GM12878 (cell line): Measurements from ENCODE around the gene INPP4B. TPM values are rescaled to one million over a fixed set of nuclear protein-coding genes. Genes with fewer than 3 reads are reported as not detected.

Source experiments
- ATAC-seq: fragments of 200-7000 bp; cut with Tn5 transposase; 3 replicates; pipeline ENCODE4 v1.9.1; 2020; ENCODE audit warnings: mild to moderate bottlenecking, moderate library complexity
- BruUV-seq: library from RNA; stranded (reverse); fragments of 400-500 nt; replicated peaks from 2 replicates; lab custom pipeline; 2021; lab: Mats Ljungman, UMichigan
- CTCF ChIA-PET: fragments of 300-600 bp; sonication (Branson Sonifier 250); formaldehyde crosslinking; extraction: SDS; loops from one replicate; lab custom pipeline; 2021; ENCODE audit warnings: inconsistent platforms; lab: Yijun Ruan, JAX
- POLR2A ChIA-PET: fragments of 350-600 bp; formaldehyde crosslinking; extraction: SDS; loops from one replicate; lab custom pipeline; 2021; ENCODE audit warnings: inconsistent platforms; lab: Charles Lee
- RAD21 ChIA-PET: fragments of 300-600 bp; sonication (Branson Sonifier 250); formaldehyde crosslinking; loops from one replicate; lab custom pipeline; 2023; ENCODE audit warnings: antibody characterized with exemption; ENCODE audit not compliant: unreplicated experiment; lab: Charles Lee
- SMC1A ChIA-PET: fragments of 300-600 bp; sonication (Branson Sonifier 250); formaldehyde crosslinking; loops from one replicate; lab custom pipeline; 2023; ENCODE audit not compliant: unreplicated experiment, uncharacterized antibody; lab: Charles Lee
- DNase-seq: peaks from one replicate; pipeline ENCODE4 v3.0.0-alpha.2; 2011; ENCODE audit warnings: low read depth, low spot score
- FAIRE-seq: peaks from 3 replicates; lab custom pipeline; 2011; peaks lifted over from hg19 to GRCh38; lab: Jason Lieb, UNC
- H2AFZ ChIP-seq: 2 replicates; pipeline ENCODE4 v1.6.0; 2011; ENCODE audit warnings: low read depth, low read length, control low read depth; ENCODE audit not compliant: control insufficient read depth
- H3K27ac ChIP-seq: 2 replicates; pipeline ENCODE4 v1.5.1; 2011; ENCODE audit warnings: control low read depth; ENCODE audit not compliant: control insufficient read depth, insufficient read depth
- H3K27me3 ChIP-seq, 2 experiments: replicated peaks in 1 of 2; 2 replicates each; pipeline versions ENCODE4 v1.6.0 to v1.6.1; 2011; ENCODE audit warnings: low read length in 1 of 2; ENCODE audit not compliant: control insufficient read depth in 2 of 2, insufficient read depth in 2 of 2
- H3K36me3 ChIP-seq, 2 experiments: 2 replicates each; pipeline ENCODE4 v1.5.1; 2011; ENCODE audit warnings: low read length in 1 of 2; ENCODE audit not compliant: control insufficient read depth in 2 of 2, insufficient read depth in 2 of 2
- H3K4me1 ChIP-seq: 2 replicates; pipeline ENCODE4 v1.6.1; 2011; ENCODE audit warnings: mild to moderate bottlenecking, low read length, moderate library complexity, mixed read lengths; ENCODE audit not compliant: control insufficient read depth, insufficient read depth
- H3K4me2 ChIP-seq: 2 replicates; pipeline ENCODE4 v1.6.0; 2011; ENCODE audit warnings: control low read depth; ENCODE audit not compliant: control insufficient read depth, insufficient read depth
- H3K4me3 ChIP-seq: fragments of 200-600 bp; sonication (generic); 2 replicates; pipeline ENCODE4 v1.5.1; 2016
- H3K79me2 ChIP-seq: 2 replicates; pipeline ENCODE4 v1.6.0; 2011; ENCODE audit warnings: low read length; ENCODE audit not compliant: control insufficient read depth, insufficient read depth
- H3K9ac ChIP-seq: 2 replicates; pipeline ENCODE4 v1.8.0; 2011; ENCODE audit warnings: low read length, control low read depth, mixed read lengths; ENCODE audit not compliant: control insufficient read depth, insufficient read depth
- H3K9me3 ChIP-seq: replicated peaks from 3 replicates; pipeline ENCODE4 v1.5.1; 2011; ENCODE audit warnings: mild to moderate bottlenecking, low read length; ENCODE audit not compliant: control insufficient read depth, insufficient read depth
- H4K20me1 ChIP-seq: 2 replicates; pipeline ENCODE4 v1.6.0; 2011; ENCODE audit not compliant: control insufficient read depth, insufficient read depth
- EGR1 ChIP-seq, 2 experiments: IDR thresholded peaks; 1 replicate in 1 of 2; 2 replicates in 1 of 2; pipeline ENCODE4 v1.6.1; 2011 to 2012; ENCODE audit warnings: low read depth in 2 of 2, low read length in 2 of 2, borderline replicate concordance in 1 of 2, mild to moderate bottlenecking in 1 of 2, moderate library complexity in 1 of 2
- FOS ChIP-seq: IDR thresholded peaks from 3 replicates; pipeline ENCODE4 v1.6.1; 2011; ENCODE audit warnings: borderline replicate concordance; ENCODE audit not compliant: insufficient read length; ENCODE audit errors: extremely low read depth
- LARP7 ChIP-seq: fragments of 450-650 bp; IDR thresholded peaks from 2 replicates; pipeline ENCODE4 v1.6.1; 2017; ENCODE audit warnings: mild to moderate bottlenecking
- MYB ChIP-seq: fragments of 150-350 bp; IDR thresholded peaks from 2 replicates; pipeline ENCODE4 v1.6.1; 2014; ENCODE audit warnings: mild to moderate bottlenecking, low read depth, low read length, borderline replicate concordance
- NBN ChIP-seq: fragments of 450-650 bp; IDR thresholded peaks from 2 replicates; pipeline ENCODE4 v1.6.1; 2016
- RB1 ChIP-seq: fragments of 450-650 bp; formaldehyde crosslinking; IDR thresholded peaks from 2 replicates; pipeline ENCODE4 v1.6.1; 2017; ENCODE audit warnings: mild to moderate bottlenecking, borderline replicate concordance
- RUNX3 ChIP-seq: IDR thresholded peaks from 2 replicates; pipeline ENCODE4 v1.6.1; 2012; ENCODE audit warnings: low read length, inconsistent platforms
- ZNF207 ChIP-seq: fragments of 450-650 bp; IDR thresholded peaks from 2 replicates; pipeline ENCODE4 v1.6.1; 2014; ENCODE audit warnings: antibody characterized with exemption, mild to moderate bottlenecking, borderline replicate concordance
- ZNF24 ChIP-seq: fragments of 450-650 bp; IDR thresholded peaks from 2 replicates; pipeline ENCODE4 v1.6.1; 2017; ENCODE audit warnings: antibody characterized with exemption, mild to moderate bottlenecking
- WGBS: methylation state at CpG from one replicate; pipeline ENCODE4 v1.1.6; 2016; ENCODE audit warnings: low lambda C conversion rate; ENCODE audit not compliant: insufficient replicate concordance, insufficient coverage; ENCODE audit errors: missing lambda C conversion rate; 5-methylcytosine and 5-hydroxymethylcytosine counted together
- in situ Hi-C: fragments of 300-500 bp; cut with MboI; formaldehyde crosslinking; loops from 9 replicates; pipeline ENCODE4 v1.14.3; 2018; ENCODE audit warnings: mixed read lengths
- intact Hi-C: fragments of 100-400 bp; cut with micrococcal nuclease; formaldehyde crosslinking; loops from one replicate; pipeline ENCODE4 v1.14.2; 2022; ENCODE audit not compliant: unreplicated experiment
- polyA plus RNA-seq, 11 experiments: library from polyadenylated mRNA; depleted of rRNA in 4 of 11; unstranded in 6 of 11; stranded (reverse) in 5 of 11; fragments of >200 nt; fragmentation: Nextera tagmentation in 4 of 11; fragmentation: Illumina TruSeq in 1 of 11; extraction: Ambion mirVana in 4 of 11; extraction: Trizol in 1 of 11; gene quantifications; 1 replicate in 1 of 11; 2 replicates in 10 of 11; pipeline versions ENCODE4 v1.2.1 to v1.2.3, GENCODE V29; 2011 to 2016; ENCODE audit warnings: inconsistent platforms in 2 of 11, missing spikeins in 2 of 11, low read depth in 1 of 11
- total RNA-seq, 4 experiments: library from RNA; depleted of rRNA in 3 of 4; stranded (reverse); fragments of >200 nt in 3 of 4; fragmentation: Illumina TruSeq in 1 of 4; extraction: Trizol in 1 of 4; gene quantifications; 2 replicates each; pipeline versions ENCODE4 v1.2.1 to v1.2.3, GENCODE V29; 2013 to 2021
- TF ChIP-seq, protein P1 (sequence below): fragments of 450-650 bp; IDR thresholded peaks from 2 replicates; pipeline ENCODE4 v1.6.1; 2017; ENCODE audit warnings: mild to moderate bottlenecking, low read depth, inconsistent platforms; ENCODE audit not compliant: poor library complexity, severe bottlenecking
- TF ChIP-seq, protein P2 (sequence below): IDR thresholded peaks from 2 replicates; pipeline ENCODE4 v1.6.1; 2012; ENCODE audit warnings: mild to moderate bottlenecking, low read depth, low read length

INPP4B gene
- total and polyA plus RNA-seq, 10 of the 15 experiments (the other 5 are each of a cell fraction or from before 2014, with no cell fraction given) = 0.53 to 11.2 (median 0.95) TPM

- TF ChIP-seq, protein P1, sequence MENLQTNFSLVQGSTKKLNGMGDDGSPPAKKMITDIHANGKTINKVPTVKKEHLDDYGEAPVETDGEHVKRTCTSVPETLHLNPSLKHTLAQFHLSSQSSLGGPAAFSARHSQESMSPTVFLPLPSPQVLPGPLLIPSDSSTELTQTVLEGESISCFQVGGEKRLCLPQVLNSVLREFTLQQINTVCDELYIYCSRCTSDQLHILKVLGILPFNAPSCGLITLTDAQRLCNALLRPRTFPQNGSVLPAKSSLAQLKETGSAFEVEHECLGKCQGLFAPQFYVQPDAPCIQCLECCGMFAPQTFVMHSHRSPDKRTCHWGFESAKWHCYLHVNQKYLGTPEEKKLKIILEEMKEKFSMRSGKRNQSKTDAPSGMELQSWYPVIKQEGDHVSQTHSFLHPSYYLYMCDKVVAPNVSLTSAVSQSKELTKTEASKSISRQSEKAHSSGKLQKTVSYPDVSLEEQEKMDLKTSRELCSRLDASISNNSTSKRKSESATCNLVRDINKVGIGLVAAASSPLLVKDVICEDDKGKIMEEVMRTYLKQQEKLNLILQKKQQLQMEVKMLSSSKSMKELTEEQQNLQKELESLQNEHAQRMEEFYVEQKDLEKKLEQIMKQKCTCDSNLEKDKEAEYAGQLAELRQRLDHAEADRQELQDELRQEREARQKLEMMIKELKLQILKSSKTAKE = no peak
- no peak for TF ChIP-seq LARP7
- TF ChIP-seq, all 136 proteins: peak for 0
These were observed 459.2 kb downstream of the INPP4B start (continued) for GRCh38 chr4:142386856-142387255.

DNA sequence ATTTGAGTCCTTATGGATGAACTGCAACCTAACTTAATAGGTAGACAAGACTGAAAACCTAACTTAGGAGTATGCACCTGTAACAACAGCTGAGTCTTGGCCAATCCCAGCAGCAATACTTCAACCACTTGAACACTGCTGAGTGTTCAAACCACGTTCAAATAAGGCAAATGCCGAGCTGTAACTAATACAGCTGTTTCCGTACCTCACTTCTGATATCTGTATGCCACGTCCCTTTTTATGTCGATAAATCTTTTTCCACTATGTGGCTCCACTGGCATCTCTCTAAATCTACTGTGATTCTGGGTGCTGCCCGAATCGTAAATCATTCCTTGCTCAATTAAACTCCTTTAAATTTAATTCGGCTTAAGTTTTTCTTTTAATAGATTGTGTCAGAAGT, 459.7 kb downstream of the INPP4B start:
- no peak for FAIRE-seq
- H2AFZ ChIP-seq = no peak overlapping the region
- ChIA-PET SMC1A (interaction anchor here (0.5 to 5.0 kb wide), 12 partner anchors 8 to 181 kb away, joined by 3 to 41 read pairs (median 4); no protein-coding TSS in a partner anchor), RAD21 (interaction anchor here (0.7 to 1.6 kb wide), 4 partner anchors 10 to 183 kb away, joined by 3 to 7 read pairs (median 3); no protein-coding TSS in a partner anchor), CTCF (interaction anchor here (1.1 to 3.1 kb wide), 3 partner anchors 8 to 17 kb away, joined by 3 to 16 read pairs (median 7); no protein-coding TSS in a partner anchor), POLR2A (no interaction called here)
- H3K27me3 ChIP-seq = no peaks in the 10 kb centered on the region
- no peak for ATAC-seq
- 35% methylated on average over 8 of the region's 8 CpGs for WGBS
- H3K9ac ChIP-seq = no peak overlapping the region
- in situ Hi-C loops (no loop called here), intact Hi-C loops (no loop called here)
- TF ChIP-seq, protein P2, sequence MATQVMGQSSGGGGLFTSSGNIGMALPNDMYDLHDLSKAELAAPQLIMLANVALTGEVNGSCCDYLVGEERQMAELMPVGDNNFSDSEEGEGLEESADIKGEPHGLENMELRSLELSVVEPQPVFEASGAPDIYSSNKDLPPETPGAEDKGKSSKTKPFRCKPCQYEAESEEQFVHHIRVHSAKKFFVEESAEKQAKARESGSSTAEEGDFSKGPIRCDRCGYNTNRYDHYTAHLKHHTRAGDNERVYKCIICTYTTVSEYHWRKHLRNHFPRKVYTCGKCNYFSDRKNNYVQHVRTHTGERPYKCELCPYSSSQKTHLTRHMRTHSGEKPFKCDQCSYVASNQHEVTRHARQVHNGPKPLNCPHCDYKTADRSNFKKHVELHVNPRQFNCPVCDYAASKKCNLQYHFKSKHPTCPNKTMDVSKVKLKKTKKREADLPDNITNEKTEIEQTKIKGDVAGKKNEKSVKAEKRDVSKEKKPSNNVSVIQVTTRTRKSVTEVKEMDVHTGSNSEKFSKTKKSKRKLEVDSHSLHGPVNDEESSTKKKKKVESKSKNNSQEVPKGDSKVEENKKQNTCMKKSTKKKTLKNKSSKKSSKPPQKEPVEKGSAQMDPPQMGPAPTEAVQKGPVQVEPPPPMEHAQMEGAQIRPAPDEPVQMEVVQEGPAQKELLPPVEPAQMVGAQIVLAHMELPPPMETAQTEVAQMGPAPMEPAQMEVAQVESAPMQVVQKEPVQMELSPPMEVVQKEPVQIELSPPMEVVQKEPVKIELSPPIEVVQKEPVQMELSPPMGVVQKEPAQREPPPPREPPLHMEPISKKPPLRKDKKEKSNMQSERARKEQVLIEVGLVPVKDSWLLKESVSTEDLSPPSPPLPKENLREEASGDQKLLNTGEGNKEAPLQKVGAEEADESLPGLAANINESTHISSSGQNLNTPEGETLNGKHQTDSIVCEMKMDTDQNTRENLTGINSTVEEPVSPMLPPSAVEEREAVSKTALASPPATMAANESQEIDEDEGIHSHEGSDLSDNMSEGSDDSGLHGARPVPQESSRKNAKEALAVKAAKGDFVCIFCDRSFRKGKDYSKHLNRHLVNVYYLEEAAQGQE = no peak
- TF ChIP-seq RB1 (no peak), RUNX3 (no peak), ZNF24 (no peak), EGR1 (IDR thresholded peaks at IDR 0.05; ENCODE audit: borderline replicate concordance in 1 of 2, low read depth in 2 of 2, low read length in 2 of 2) (no peak), MYB (no peak), ZNF207 (no peak), FOS (no peak), NBN (no peak)
- no peak overlapping the region for H3K4me2 ChIP-seq
- no peaks in the 10 kb centered on the region for H3K4me1 ChIP-seq
- no peaks in the 10 kb centered on the region for H4K20me1 ChIP-seq
- DNase-seq = no peak
- no peak overlapping the region for H3K27ac ChIP-seq
- no TSS peak for BruUV-seq
- no peaks in the 10 kb centered on the region for H3K36me3 ChIP-seq
- no peaks in the 10 kb centered on the region for H3K9me3 ChIP-seq
- no peaks in the 10 kb centered on the region for H3K79me2 ChIP-seq
- no peak overlapping the region for H3K4me3 ChIP-seq
